H1 (cell line): ENCODE measurements around the gene IFNA13. TPM values are rescaled to one million over a fixed set of nuclear protein-coding genes. Genes with fewer than 3 reads are reported as not detected.

Experiments
- CTCF ChIA-PET: fragments of 300-600 bp; sonication (Branson Sonifier 250); formaldehyde crosslinking; loops from one replicate; lab custom pipeline; 2021; ENCODE audit not compliant: partially characterized antibody; lab: Charles Lee
- POLR2A ChIA-PET: fragments of 300-600 bp; sonication (Branson Sonifier 250); formaldehyde crosslinking; loops from one replicate; lab custom pipeline; 2021; ENCODE audit warnings: inconsistent platforms; ENCODE audit not compliant: partially characterized antibody; lab: Charles Lee
- DNase-seq, 2 experiments: peaks; one replicate each; pipeline versions ENCODE4 v3.0.0 to v3.0.0-alpha.2; 2010 to 2022; ENCODE audit warnings: low spot score in 2 of 2, low read depth in 1 of 2, mixed read lengths in 1 of 2
- FAIRE-seq: peaks from 2 replicates; lab custom pipeline; 2011; peaks lifted over from hg19 to GRCh38; lab: Jason Lieb, UNC
- H2AFZ ChIP-seq: 2 replicates; pipeline ENCODE4 v1.8.1; 2012; ENCODE audit warnings: low read length, inconsistent platforms
- H2AK5ac ChIP-seq: 2 replicates; pipeline ENCODE4 v1.6.1; 2013; ENCODE audit warnings: low read depth, low read length
- H2BK120ac ChIP-seq: replicated peaks from 2 replicates; pipeline ENCODE3; 2013; ENCODE audit warnings: low read depth, low read length, inconsistent platforms
- H2BK12ac ChIP-seq: 2 replicates; pipeline ENCODE4 v1.6.1; 2013; ENCODE audit warnings: low read depth, low read length
- H2BK15ac ChIP-seq: 2 replicates; pipeline ENCODE4 v1.6.1; 2013; ENCODE audit warnings: low read length
- H2BK20ac ChIP-seq: 2 replicates; pipeline ENCODE4 v1.6.1; 2013; ENCODE audit warnings: low read length
- H2BK5ac ChIP-seq: 2 replicates; pipeline ENCODE4 v1.6.1; 2013; ENCODE audit warnings: low read depth, low read length
- H3K14ac ChIP-seq: 2 replicates; pipeline ENCODE4 v1.6.1; 2013; ENCODE audit warnings: inconsistent platforms; ENCODE audit not compliant: insufficient read length
- H3K18ac ChIP-seq: 2 replicates; pipeline ENCODE4 v1.6.1; 2013; ENCODE audit warnings: low read length; ENCODE audit errors: extremely low read depth
- H3K23ac ChIP-seq: 2 replicates; pipeline ENCODE4 v1.6.1; 2013; ENCODE audit warnings: inconsistent platforms; ENCODE audit not compliant: insufficient read length
- H3K23me2 ChIP-seq: 2 replicates; pipeline ENCODE4 v1.6.1; 2013; ENCODE audit warnings: low read depth, low read length
- H3K27ac ChIP-seq: 2 replicates; pipeline ENCODE4 v1.6.1; 2011; ENCODE audit warnings: low read depth, low read length, inconsistent platforms
- H3K27me3 ChIP-seq, 4 experiments: replicated peaks in 1 of 4; 1 replicate in 1 of 4; 2 replicates in 3 of 4; pipeline versions ENCODE4 v1.6.1 to v1.8.1; 2011 to 2013; ENCODE audit warnings: low read length in 3 of 4, mild to moderate bottlenecking in 3 of 4, inconsistent platforms in 2 of 4, mixed read lengths in 2 of 4, moderate library complexity in 1 of 4; ENCODE audit not compliant: control insufficient read depth in 3 of 4, insufficient read depth in 3 of 4; ENCODE audit errors: extremely low read depth in 1 of 4
- H3K36me3 ChIP-seq, 4 experiments: 2 replicates each; pipeline versions ENCODE4 v1.6.1 to v1.8.1; 2011 to 2013; ENCODE audit warnings: mild to moderate bottlenecking in 4 of 4, low read length in 3 of 4, moderate library complexity in 2 of 4, control low read depth in 1 of 4, inconsistent platforms in 1 of 4; ENCODE audit not compliant: insufficient read depth in 4 of 4, control insufficient read depth in 2 of 4
- H3K4ac ChIP-seq: replicated peaks from 2 replicates; pipeline ENCODE3; 2013; ENCODE audit warnings: low read length, low read depth, mixed read lengths, inconsistent platforms; ENCODE audit not compliant: insufficient read length
- H3K4me1 ChIP-seq, 4 experiments: replicated peaks in 1 of 4; 1 replicate in 1 of 4; 2 replicates in 3 of 4; pipeline versions ENCODE4 v1.6.1 to v1.8.1; 2011 to 2013; ENCODE audit warnings: low read length in 3 of 4, inconsistent platforms in 2 of 4, mixed read lengths in 1 of 4; ENCODE audit not compliant: insufficient read depth in 4 of 4, control insufficient read depth in 3 of 4
- H3K4me2 ChIP-seq, 2 experiments: 2 replicates each; pipeline versions ENCODE4 v1.6.1 to v1.8.1; 2011 to 2013; ENCODE audit warnings: low read depth in 2 of 2, low read length in 2 of 2, control low read depth in 1 of 2, inconsistent platforms in 1 of 2, mild to moderate bottlenecking in 1 of 2; ENCODE audit not compliant: insufficient read depth in 1 of 2
- H3K4me3 ChIP-seq, 4 experiments: fragments of 200-600, 300-600 bp in 1 of 4; sonication (generic), shearing (Covaris generic), sonication (Bioruptor Twin) in 1 of 4; 2 replicates each; pipeline versions ENCODE4 v1.5.1 to v1.8.1; 2011 to 2016; ENCODE audit warnings: low read length in 4 of 4, low read depth in 3 of 4, control low read depth in 2 of 4, inconsistent platforms in 2 of 4, mild to moderate bottlenecking in 2 of 4, mixed read lengths in 1 of 4, moderate library complexity in 1 of 4; ENCODE audit not compliant: insufficient read depth in 2 of 4; ENCODE audit errors: extremely low read depth in 1 of 4
- H3K56ac ChIP-seq: replicated peaks from 2 replicates; pipeline ENCODE3; 2013; ENCODE audit warnings: low read depth, mild to moderate bottlenecking, mixed read lengths, low read length, inconsistent platforms; ENCODE audit not compliant: insufficient read length
- H3K79me1 ChIP-seq: 2 replicates; pipeline ENCODE4 v1.6.1; 2013; ENCODE audit warnings: low read depth, low read length, control low read depth
- H3K79me2 ChIP-seq, 2 experiments: 2 replicates each; pipeline versions ENCODE4 v1.6.1 to v1.8.1; 2012 to 2013; ENCODE audit warnings: low read length in 2 of 2, mild to moderate bottlenecking in 2 of 2, inconsistent platforms in 1 of 2; ENCODE audit not compliant: insufficient read depth in 2 of 2, control insufficient read depth in 1 of 2
- H3K9ac ChIP-seq, 4 experiments: replicated peaks in 1 of 4; 1 replicate in 1 of 4; 2 replicates in 3 of 4; pipeline versions ENCODE4 v1.6.1 to v1.8.1; 2011 to 2013; ENCODE audit warnings: low read depth in 3 of 4, low read length in 3 of 4, control low read depth in 2 of 4, mild to moderate bottlenecking in 2 of 4, moderate library complexity in 2 of 4, inconsistent platforms in 1 of 4; ENCODE audit errors: extremely low read depth in 1 of 4
- H3K9me3 ChIP-seq, 2 experiments: 2 replicates each; pipeline versions ENCODE4 v1.6.1 to v1.8.1; 2012 to 2013; ENCODE audit warnings: mild to moderate bottlenecking in 2 of 2, moderate library complexity in 2 of 2, control low read depth in 1 of 2, inconsistent platforms in 1 of 2, low read depth in 1 of 2, low read length in 1 of 2, mixed read lengths in 1 of 2; ENCODE audit not compliant: insufficient read depth in 2 of 2
- H4K20me1 ChIP-seq, 2 experiments: replicated peaks in 1 of 2; 2 replicates each; pipeline versions ENCODE3 to v1.8.1; 2011 to 2013; ENCODE audit warnings: inconsistent platforms in 2 of 2, low read length in 2 of 2, mild to moderate bottlenecking in 1 of 2; ENCODE audit not compliant: insufficient read depth in 2 of 2, control insufficient read depth in 1 of 2
- H4K5ac ChIP-seq: 2 replicates; pipeline ENCODE4 v1.6.1; 2013; ENCODE audit warnings: low read length, low read depth, mixed read lengths, inconsistent platforms; ENCODE audit not compliant: insufficient read length
- H4K8ac ChIP-seq: 2 replicates; pipeline ENCODE4 v1.8.0; 2013; ENCODE audit warnings: mild to moderate bottlenecking, moderate library complexity, low read length, inconsistent platforms; ENCODE audit not compliant: insufficient read depth; ENCODE audit errors: extremely low read depth
- H4K91ac ChIP-seq: replicated peaks from 2 replicates; pipeline ENCODE3; 2013; ENCODE audit warnings: low read length, mixed read lengths, inconsistent platforms; ENCODE audit not compliant: insufficient read length
- CHD1 ChIP-seq: IDR thresholded peaks from 2 replicates; pipeline ENCODE4 v1.6.1; 2012; ENCODE audit warnings: low read depth, low read length, improper control_type of control experiment
- CTBP2 ChIP-seq: IDR thresholded peaks from 2 replicates; pipeline ENCODE4 v1.7.0; 2011; ENCODE audit warnings: borderline replicate concordance, mild to moderate bottlenecking, moderate library complexity, mixed read lengths, low read length; ENCODE audit not compliant: insufficient read depth, insufficient read length
- RAD21 ChIP-seq, 2 experiments: IDR thresholded peaks in 1 of 2; conservative IDR thresholded peaks in 1 of 2; 2 replicates each; pipeline ENCODE4 v1.6.1; 2011; ENCODE audit warnings: low read depth in 2 of 2, low read length in 2 of 2, improper control_type of control experiment in 1 of 2, inconsistent platforms in 1 of 2, mild to moderate bottlenecking in 1 of 2, moderate library complexity in 1 of 2
- RFX5 ChIP-seq: IDR thresholded peaks from 2 replicates; pipeline ENCODE4 v1.6.1; 2011; ENCODE audit warnings: low read depth, low read length, improper control_type of control experiment, borderline replicate concordance
- SIX5 ChIP-seq: IDR thresholded peaks from 2 replicates; pipeline ENCODE4 v1.6.1; 2011; ENCODE audit warnings: mild to moderate bottlenecking, low read depth, low read length
- WGBS, 2 experiments: shearing (Covaris generic) in 1 of 2; methylation state at CpG; one replicate each; pipeline versions ENCODE4 v1.1.6 to v1.1.7; 2013 to 2015; ENCODE audit warnings: low lambda C conversion rate in 2 of 2, mixed read lengths in 2 of 2, inconsistent platforms in 1 of 2, low coverage in 1 of 2, missing lambda C conversion rate in 1 of 2; ENCODE audit not compliant: insufficient replicate concordance in 2 of 2, insufficient coverage in 1 of 2, insufficient read length in 1 of 2; ENCODE audit errors: extremely low coverage in 1 of 2, missing lambda C conversion rate in 1 of 2; 5-methylcytosine and 5-hydroxymethylcytosine counted together
- polyA plus RNA-seq, 7 experiments: library from polyadenylated mRNA; depleted of rRNA in 3 of 7; stranded (reverse) in 5 of 7; unstranded in 2 of 7; fragments of >200 nt in 5 of 7; fragments of 200-250 nt in 2 of 7; gene quantifications; 1 replicate in 5 of 7; 2 replicates in 1 of 7; 4 replicates in 1 of 7; pipeline versions ENCODE4 v1.2.1 to v1.2.3, GENCODE V29; 2011 to 2013; ENCODE audit warnings: missing spikeins in 2 of 7, mixed read lengths in 2 of 7
- total RNA-seq: library from RNA; stranded (reverse); fragmentation: NEBNext Ultra II Directional; extraction: Animal tissue kit (Norgen Biotek cat#: 25700); gene quantifications from 2 replicates; pipeline ENCODE4 v1.2.1, GENCODE V29; 2021
- TF ChIP-seq, protein P1 (sequence below): IDR thresholded peaks from 2 replicates; pipeline ENCODE4 v1.6.1; 2012; ENCODE audit warnings: inconsistent platforms
- TF ChIP-seq, protein P2 (sequence below): IDR thresholded peaks from 2 replicates; pipeline ENCODE4 v1.6.1; 2011; ENCODE audit warnings: low read length, improper control_type of control experiment
- TF ChIP-seq, protein P3 (sequence below), 3 experiments: IDR thresholded peaks; 1 replicate in 2 of 3; 2 replicates in 1 of 3; pipeline versions ENCODE4 v1.5.1 to v1.6.1; 2011; ENCODE audit warnings: low read length in 3 of 3, mild to moderate bottlenecking in 3 of 3, inconsistent platforms in 2 of 3, low read depth in 1 of 3, moderate library complexity in 1 of 3; ENCODE audit not compliant: insufficient read depth in 1 of 3; ENCODE audit errors: control extremely low read depth in 1 of 3
- TF ChIP-seq, protein P4 (sequence below): IDR thresholded peaks from 2 replicates; pipeline ENCODE4 v1.6.1; 2012; ENCODE audit warnings: inconsistent platforms

Gene IFNA13
- total and polyA plus RNA-seq, 2 of the 8 experiments (the other 6 are each of a cell fraction or from before 2014, with no cell fraction given): not detected

DNA sequence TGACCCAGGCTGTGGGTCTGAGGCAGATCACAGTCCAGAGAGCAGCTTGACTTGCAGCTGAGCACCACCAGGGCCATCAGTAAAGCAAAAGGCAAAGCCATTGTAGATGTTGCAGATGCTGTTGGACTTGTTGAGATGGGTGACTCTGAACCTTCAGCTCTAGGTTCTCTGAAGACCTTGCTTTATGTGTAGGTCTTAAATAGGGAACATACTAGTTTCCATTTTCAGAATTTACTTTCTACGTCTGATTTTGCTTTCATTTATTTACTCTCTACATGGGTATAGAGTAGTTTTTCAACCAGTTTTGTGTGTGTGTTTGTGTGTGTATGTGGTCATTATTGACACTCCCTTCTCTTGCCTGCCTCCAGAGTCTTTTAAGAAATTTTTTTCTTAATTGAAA, 17.1 kb downstream of the IFNA13 start, which contains the start of gene IFNA6:
Gene IFNA6 (minus strand): TSS at position 101 of the 400 bp plus-strand sequence. CDS start 0 bp downstream, at position 101.
- ChIA-PET CTCF (interaction anchor here (1.3 kb wide), 1 partner anchor 41 kb away, joined by 3 read pairs; no protein-coding TSS in a partner anchor), POLR2A (no interaction called here)
- no peak within 1 kb of the TSS for H2BK15ac ChIP-seq
- H3K4me3 ChIP-seq: no peak within 1 kb of the TSS
- H3K9me3 ChIP-seq: peaks cover 0 to 4% of the 10 kb centered on the region in 2 experiments; a peak in 1 of 4 replicates
- H4K8ac ChIP-seq: no peak within 1 kb of the TSS
- 100% methylated on average over 1 of the region's 1 CpG; no CpG with 5 or more reads in 1 of the 2 experiments for WGBS, 2 experiments
- H3K56ac ChIP-seq: no peak within 1 kb of the TSS
- no peaks in the 10 kb centered on the region for H3K79me2 ChIP-seq
- no peak within 1 kb of the TSS for H3K4me2 ChIP-seq
- H4K5ac ChIP-seq: no peak within 1 kb of the TSS
- H3K23me2 ChIP-seq: no peaks in the 10 kb centered on the region
- H3K4me1 ChIP-seq: no peaks in the 10 kb centered on the region
- no peak within 1 kb of the TSS for H3K14ac ChIP-seq
- no peak within 1 kb of the TSS for H2AK5ac ChIP-seq
- H3K79me1 ChIP-seq: no peaks in the 10 kb centered on the region
- FAIRE-seq: no peak
- no peak within 1 kb of the TSS for H2BK120ac ChIP-seq
- H3K9ac ChIP-seq: no peak within 1 kb of the TSS
- H4K20me1 ChIP-seq: no peaks in the 10 kb centered on the region
- H2BK5ac ChIP-seq: no peak within 1 kb of the TSS
- H2BK20ac ChIP-seq: no peak within 1 kb of the TSS
- H3K18ac ChIP-seq: no peak within 1 kb of the TSS
- no peak within 1 kb of the TSS for H3K27ac ChIP-seq
- H3K36me3 ChIP-seq: no peaks in the 10 kb centered on the region
- no peak within 1 kb of the TSS for H3K4ac ChIP-seq
- no peak for DNase-seq
- no peak within 1 kb of the TSS for H2BK12ac ChIP-seq
- no peak within 1 kb of the TSS for H2AFZ ChIP-seq
- H3K23ac ChIP-seq: no peak within 1 kb of the TSS
- H3K27me3 ChIP-seq: no peaks in the 10 kb centered on the region
- H4K91ac ChIP-seq: no peak within 1 kb of the TSS
- TF ChIP-seq, protein P1, sequence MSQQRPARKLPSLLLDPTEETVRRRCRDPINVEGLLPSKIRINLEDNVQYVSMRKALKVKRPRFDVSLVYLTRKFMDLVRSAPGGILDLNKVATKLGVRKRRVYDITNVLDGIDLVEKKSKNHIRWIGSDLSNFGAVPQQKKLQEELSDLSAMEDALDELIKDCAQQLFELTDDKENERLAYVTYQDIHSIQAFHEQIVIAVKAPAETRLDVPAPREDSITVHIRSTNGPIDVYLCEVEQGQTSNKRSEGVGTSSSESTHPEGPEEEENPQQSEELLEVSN: no peak
- TF ChIP-seq RFX5 (no peak), RAD21 (IDR thresholded peaks at IDR 0.05 in 1 of 2, conservative IDR thresholded peaks at IDR 0.05 in 1 of 2; ENCODE audit: low read depth in 2 of 2, low read length in 2 of 2) (no peak), CHD1 (no peak), SIX5 (no peak), CTBP2 (no peak)
- TF ChIP-seq, protein P2, sequence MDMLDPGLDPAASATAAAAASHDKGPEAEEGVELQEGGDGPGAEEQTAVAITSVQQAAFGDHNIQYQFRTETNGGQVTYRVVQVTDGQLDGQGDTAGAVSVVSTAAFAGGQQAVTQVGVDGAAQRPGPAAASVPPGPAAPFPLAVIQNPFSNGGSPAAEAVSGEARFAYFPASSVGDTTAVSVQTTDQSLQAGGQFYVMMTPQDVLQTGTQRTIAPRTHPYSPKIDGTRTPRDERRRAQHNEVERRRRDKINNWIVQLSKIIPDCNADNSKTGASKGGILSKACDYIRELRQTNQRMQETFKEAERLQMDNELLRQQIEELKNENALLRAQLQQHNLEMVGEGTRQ: no peak
- TF ChIP-seq, protein P3, sequence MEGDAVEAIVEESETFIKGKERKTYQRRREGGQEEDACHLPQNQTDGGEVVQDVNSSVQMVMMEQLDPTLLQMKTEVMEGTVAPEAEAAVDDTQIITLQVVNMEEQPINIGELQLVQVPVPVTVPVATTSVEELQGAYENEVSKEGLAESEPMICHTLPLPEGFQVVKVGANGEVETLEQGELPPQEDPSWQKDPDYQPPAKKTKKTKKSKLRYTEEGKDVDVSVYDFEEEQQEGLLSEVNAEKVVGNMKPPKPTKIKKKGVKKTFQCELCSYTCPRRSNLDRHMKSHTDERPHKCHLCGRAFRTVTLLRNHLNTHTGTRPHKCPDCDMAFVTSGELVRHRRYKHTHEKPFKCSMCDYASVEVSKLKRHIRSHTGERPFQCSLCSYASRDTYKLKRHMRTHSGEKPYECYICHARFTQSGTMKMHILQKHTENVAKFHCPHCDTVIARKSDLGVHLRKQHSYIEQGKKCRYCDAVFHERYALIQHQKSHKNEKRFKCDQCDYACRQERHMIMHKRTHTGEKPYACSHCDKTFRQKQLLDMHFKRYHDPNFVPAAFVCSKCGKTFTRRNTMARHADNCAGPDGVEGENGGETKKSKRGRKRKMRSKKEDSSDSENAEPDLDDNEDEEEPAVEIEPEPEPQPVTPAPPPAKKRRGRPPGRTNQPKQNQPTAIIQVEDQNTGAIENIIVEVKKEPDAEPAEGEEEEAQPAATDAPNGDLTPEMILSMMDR (IDR thresholded peaks at IDR 0.05; ENCODE audit: control extremely low read depth in 1 of 3, insufficient read depth in 1 of 3, low read depth in 1 of 3, low read length in 3 of 3): no peak
- TF ChIP-seq, protein P4, sequence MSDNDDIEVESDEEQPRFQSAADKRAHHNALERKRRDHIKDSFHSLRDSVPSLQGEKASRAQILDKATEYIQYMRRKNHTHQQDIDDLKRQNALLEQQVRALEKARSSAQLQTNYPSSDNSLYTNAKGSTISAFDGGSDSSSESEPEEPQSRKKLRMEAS: no peak
